Measurements from ENCODE around the gene RPS5.

DNA sequence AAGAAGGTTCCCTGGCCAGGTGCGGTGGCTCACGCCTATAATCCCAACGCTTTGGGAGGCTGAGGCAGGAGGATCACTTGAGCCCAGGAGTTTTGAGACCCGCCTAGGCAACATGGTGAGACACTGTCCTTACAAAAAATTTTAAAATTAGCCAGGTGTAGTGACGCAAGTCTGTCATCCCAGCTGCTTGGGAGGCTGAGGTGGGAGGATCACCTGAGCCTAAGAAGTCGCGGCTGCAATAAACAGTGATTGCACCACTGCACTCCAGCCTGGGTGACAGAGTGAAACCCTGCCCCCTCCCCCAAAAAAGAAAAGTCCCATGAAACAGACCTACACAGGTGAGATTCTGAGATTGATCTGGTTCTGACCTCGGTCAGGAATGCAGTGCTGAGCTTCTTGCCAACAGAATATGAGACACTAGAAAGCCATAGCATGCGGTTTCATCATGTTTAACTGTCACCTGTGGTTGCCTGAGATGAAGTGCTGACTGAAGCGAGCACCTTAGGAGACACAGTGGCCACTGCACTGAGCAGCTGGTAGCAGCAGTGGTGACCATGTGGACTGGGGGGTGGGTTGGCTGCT is 31.8 kb upstream of the RPS5 start:
- TF ChIP-seq, protein P1, sequence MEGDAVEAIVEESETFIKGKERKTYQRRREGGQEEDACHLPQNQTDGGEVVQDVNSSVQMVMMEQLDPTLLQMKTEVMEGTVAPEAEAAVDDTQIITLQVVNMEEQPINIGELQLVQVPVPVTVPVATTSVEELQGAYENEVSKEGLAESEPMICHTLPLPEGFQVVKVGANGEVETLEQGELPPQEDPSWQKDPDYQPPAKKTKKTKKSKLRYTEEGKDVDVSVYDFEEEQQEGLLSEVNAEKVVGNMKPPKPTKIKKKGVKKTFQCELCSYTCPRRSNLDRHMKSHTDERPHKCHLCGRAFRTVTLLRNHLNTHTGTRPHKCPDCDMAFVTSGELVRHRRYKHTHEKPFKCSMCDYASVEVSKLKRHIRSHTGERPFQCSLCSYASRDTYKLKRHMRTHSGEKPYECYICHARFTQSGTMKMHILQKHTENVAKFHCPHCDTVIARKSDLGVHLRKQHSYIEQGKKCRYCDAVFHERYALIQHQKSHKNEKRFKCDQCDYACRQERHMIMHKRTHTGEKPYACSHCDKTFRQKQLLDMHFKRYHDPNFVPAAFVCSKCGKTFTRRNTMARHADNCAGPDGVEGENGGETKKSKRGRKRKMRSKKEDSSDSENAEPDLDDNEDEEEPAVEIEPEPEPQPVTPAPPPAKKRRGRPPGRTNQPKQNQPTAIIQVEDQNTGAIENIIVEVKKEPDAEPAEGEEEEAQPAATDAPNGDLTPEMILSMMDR (IDR thresholded peaks at IDR 0.05) = no peak
- TF ChIP-seq EP300 (IDR thresholded peaks at IDR 0.05) = no peak
- no peak for TF ChIP-seq POLR2A (IDR thresholded peaks at IDR 0.05)

Measured in suprapubic skin (tissue), 3 donors.